Activated CD8-positive, alpha-beta memory T cell treated with anti-CD3 and anti-CD28 coated beads for 48 hours (primary cell): ENCODE results near the gene IGF2BP3.

Experiments used
- DNase-seq, 3 experiments: peaks; one replicate each; pipeline ENCODE4 v3.0.0-alpha.2; 2020; ENCODE audit warnings: low read depth in 2 of 3, low spot score in 2 of 3

Gene IGF2BP3

DNA sequence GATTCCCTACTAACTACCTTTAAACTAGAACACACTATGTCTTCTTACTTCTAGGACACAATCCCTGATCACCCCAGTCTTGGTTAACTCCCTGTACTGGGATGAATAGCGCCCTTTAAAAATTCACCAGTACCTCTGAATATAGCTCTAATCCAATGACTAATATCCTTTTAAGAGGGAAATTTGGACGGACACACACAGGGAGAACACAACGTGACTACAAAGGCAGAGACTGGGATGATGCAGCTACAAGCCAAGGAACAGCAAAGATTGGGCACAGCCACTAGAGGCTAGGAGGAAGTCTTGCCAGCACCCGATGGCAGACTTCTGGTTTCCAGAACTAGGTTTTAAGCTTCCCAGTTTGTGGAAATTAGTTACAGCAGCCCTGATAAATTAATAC lies 89.7 kb downstream of the IGF2BP3 start:
- no peak for DNase-seq

DNA sequence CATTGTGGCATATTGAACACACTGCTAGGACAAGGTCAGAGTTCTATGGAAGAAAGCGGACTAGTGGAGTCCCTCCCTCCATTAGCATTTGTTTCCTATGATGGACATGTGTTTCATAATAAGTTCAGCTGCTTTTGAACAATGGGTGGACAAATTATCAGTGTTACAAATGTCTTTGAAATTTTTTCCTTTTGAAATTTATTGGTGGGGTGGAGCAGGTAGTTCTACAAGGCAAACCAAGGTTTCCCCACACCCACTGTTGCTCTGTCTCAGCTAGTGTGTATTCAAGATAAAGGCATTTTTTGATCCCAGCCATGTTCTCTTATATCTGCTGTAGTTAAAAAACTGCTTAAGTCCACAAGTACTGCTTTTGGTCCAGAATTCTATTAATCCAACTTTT lies 91.3 kb downstream of the IGF2BP3 start:
- DNase-seq = no peak

GRCh38 chr7:23377134-23377533 lies 93.2 kb downstream of the IGF2BP3 start:
- no peak for DNase-seq

DNA sequence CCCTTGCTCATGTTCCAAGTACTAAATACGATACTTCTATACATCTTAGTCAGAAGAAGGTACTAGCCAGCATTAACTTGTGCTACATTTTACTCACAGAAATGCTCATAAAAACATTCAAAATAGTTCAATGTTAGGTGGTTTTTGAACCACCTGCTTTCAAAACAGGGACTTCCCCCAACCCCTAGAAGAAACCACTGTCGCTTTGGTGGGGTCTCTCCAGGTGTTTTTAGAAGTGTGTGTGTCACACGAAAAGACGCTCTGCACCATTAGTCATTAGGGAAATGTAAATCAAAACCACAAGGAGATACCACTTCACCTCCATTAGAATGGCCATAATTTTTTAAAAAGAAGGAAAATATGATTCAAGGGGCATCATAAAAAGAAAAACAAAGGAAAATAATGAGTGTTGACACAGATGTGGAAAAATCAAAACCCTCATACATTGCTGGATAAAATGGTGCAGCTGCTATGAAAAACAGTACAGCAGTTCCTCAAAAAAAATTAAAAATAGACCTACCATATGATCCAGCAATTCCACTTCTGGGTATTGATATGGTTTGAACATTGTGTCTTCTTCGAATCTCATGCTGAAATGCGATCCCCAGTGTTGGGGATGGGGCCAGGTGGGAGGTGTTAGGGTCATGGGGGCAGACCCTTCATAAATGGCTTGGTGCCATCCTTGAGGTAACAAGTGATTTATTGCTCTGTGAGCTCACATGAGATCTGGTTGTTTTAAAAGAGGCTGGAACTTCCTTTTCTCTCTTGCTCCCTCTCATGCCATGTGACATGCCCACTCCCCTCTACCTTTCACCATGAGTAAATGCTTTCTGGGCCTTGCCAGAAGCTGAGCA lies 96.9 kb downstream of the IGF2BP3 start:
- DNase-seq = no peak

- no peak for DNase-seq
Observed at GRCh38 chr7:23372611-23373010, 97.7 kb downstream of the IGF2BP3 start.

- DNase-seq = no peak
Observed at GRCh38 chr7:23371654-23372053, 98.6 kb downstream of the IGF2BP3 start.

DNA sequence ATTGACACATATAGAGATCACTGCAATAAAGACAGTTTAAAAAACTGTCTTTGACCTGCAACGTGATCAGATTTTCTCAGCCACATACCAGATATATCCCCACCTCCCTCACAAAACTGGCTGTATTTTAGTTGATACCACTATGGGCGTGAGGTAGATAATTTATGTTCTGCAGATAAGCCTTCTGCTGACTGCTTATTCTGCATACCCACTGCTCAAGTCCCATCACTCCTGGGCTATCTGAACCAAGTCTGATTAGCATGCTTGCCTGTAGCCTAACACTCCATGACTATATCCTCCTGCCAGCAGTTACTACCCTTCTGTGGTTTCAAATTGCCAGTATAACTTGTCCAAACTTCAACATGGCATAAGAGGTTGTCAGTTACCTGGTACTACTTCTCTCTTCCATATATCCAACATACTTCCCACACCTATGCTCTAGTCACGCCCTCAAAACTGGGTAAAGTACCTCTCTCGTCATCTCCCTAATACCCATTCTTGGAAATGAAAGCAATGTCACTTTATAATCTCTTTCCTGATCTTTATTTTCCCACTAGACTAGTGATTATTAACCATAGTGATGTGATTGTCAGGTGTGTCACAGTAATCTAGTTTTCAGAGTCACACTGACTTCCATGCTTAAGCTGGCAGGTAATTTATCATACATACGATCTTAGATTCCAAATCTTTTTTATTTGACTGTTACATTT lies 100.4 kb downstream of the IGF2BP3 start:
- no peak for DNase-seq

DNA sequence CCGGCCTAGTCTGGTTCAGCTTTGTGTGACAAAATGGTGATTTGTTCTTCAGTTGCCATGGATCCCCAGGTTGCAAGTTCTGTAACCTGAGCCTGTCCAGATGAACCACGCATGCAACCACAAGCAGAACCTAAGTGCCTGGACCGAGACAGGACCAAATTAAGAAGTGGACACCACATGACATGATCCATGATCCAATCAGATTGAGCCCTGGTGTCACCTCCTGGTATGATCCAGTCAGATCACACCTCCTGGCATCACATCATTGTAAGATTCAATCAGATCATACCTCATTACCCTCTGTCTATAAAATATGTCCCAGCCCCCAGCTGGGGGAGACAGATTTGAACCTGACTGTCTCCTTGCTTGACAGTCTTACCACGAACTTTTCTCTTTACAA lies 101.2 kb downstream of the IGF2BP3 start:
- no peak for DNase-seq

GRCh38 chr7:23358152-23358674 lies 112.1 kb downstream of the IGF2BP3 start:
- no peak for DNase-seq

GRCh38 chr7:23357190-23358093 lies 112.8 kb downstream of the IGF2BP3 start:
- DNase-seq = no peak

DNA sequence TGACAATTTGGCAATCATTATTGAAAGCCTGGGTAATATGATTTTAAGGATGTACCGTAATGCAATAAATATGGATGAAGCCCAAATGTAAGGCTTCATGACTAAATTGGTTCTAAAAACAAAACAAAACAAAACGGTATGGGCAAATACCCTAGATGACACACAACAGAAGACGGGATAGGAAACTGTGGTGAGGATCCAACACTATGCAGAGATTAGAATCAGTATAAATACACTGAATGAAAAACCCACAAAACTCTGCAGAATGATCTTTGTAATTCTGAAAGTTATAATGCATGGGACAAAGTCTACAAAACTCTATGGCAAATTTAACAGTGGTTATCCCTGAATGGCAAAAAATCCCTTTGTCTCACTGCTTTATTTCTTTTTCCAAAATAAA lies 113.6 kb downstream of the IGF2BP3 start:
- no peak for DNase-seq

- DNase-seq = no peak
Observed at GRCh38 chr7:23356168-23356567, 114.1 kb downstream of the IGF2BP3 start.

DNA sequence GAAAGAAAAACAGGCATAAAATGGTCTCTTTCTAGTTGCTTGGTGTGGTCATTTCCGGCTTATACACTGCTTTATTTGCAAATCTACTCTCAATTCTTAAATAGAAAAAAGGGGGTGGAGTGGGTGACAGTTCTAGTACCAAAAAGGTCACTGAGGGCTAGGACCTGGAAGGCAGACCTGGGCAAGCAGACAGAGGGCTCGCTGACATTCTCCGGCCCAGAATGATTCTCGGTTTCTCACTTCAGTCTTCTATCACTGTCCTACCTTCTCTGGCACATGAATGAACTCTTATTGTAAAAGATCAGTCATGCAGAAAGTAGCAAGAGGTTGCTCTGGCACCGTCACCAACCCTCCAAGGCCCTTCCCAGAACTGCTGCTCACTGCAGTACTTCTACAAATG lies 117.1 kb downstream of the IGF2BP3 start:
- DNase-seq = no peak

DNA sequence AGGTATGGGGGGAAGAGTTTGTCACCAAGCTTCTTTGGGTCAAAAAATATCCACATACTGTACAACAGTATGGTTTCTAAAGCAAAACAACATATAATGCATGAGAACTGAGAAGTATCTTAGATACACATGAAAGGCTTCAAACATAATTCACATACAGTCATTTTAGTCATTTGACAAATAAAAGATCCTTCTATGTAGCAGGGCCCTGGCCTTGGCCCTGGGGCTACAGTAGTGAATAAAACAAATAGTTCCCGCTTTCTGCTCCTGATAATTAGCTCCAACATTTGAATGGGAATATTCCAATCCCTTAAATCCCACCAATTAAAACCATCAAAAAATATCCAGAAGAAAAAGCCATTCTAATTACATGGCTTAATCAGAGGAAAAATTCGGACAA lies 119.8 kb downstream of the IGF2BP3 start:
- no peak for DNase-seq

DNA sequence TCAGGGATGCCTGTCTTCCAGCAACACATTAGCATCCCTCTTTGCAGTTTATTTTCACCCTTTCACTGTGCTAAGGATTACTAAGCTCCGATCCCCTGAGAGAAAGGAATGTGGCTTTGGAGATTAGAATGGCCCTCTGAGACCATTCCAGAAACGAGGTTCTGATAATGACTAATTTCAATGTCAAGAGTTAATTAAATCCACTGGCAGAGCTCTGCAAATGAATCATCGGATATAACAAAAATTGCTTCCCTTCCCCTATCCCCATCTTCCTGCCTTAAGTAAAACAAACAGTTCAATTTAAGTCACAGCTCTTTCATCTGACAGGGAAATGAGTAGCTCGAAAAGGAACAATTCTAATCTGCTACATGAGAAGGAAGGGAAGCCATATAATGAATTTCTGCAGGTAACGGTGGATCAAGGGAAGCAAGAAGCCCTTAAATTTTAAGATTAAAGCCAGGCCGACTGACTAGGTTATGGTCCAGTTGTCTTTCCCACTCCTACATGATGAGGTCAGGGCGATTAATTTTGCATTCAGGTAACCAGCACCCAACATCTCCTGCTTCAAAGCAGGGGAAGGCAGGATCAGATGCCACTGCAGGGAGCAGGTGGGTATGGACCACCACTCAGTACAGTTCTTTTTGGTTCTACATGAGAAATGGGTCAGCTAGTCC lies 120.7 kb downstream of the IGF2BP3 start:
- DNase-seq = no peak

GRCh38 chr7:23347682-23348180 lies 122.6 kb downstream of the IGF2BP3 start:
- DNase-seq = no peak

- no peak for DNase-seq
Observed at GRCh38 chr7:23347033-23347681, 123.1 kb downstream of the IGF2BP3 start.

DNA sequence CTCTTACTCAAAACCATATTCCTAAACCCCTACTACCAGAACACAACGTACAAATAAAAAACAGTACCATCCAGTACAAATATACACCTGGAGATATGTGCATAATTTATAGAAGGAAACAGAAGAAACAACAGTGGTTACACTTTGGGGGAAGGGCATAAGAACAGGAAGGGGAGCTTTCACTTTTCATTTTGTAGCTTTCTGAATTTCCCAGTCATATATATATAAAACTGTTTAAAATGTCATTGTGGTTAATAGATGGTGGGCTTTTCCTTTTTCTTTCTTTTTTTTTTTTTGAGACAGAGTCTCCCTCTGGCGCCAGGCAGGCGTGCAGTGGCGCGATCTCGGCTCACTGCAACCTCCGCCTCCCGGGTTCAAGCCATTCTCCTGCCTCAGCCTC lies 124.0 kb downstream of the IGF2BP3 start:
- DNase-seq = no peak

GRCh38 chr7:23345601-23346000 lies 124.7 kb downstream of the IGF2BP3 start:
- DNase-seq = no peak
